ENCODE data around the gene KIRREL3.

KIRREL3 gene

DNA sequence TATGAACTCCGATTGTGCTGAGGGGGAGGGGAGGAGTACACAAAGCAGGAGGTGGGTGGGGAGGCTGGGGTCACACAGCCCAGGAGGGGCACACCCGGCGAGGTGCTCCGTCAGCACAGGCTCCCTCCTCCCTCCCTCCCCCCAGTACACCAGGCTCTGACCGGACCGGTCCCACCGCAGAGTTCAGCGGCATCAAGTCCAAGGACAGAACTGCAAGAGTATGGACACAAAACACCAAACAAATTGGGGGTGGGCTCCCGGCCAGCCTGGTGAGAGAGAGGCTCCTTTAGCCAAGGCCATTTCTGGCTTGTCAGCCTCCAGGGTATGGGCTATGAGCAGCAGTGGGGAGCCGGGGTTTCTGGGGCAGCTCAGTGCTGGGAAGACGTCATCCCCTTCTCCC is 576.8 kb downstream of the KIRREL3 start:
- Histone ChIP-seq H3K79me2 (ENCODE audit: low read length) (no peaks in the 10 kb centered on the region), H3K36me3 (replicated peaks; ENCODE audit: low read depth, low read length) (no peaks in the 10 kb centered on the region), H3K27ac (ENCODE audit: low read length) (no peak overlapping the region), H3K27me3 (ENCODE audit: low read depth, low read length) (peaks cover 22% of the 10 kb centered on the region), H2AFZ (ENCODE audit: low read depth, low read length) (no peak overlapping the region), H4K20me1 (ENCODE audit: insufficient read depth, low read length) (peaks cover 33% of the 10 kb centered on the region; the same call in 1 of the 2 replicates), H3K9me3 (ENCODE audit: insufficient read depth, low read length) (no peaks in the 10 kb centered on the region), H3K4me1 (ENCODE audit: low read length) (peaks cover 14% of the 10 kb centered on the region), H3K9ac (ENCODE audit: low read length) (no peak overlapping the region), H3K4me2 (ENCODE audit: low read length) (no peak overlapping the region), H3K4me3 (ENCODE audit: low read length) (no peak overlapping the region)
- TF ChIP-seq, protein P1, sequence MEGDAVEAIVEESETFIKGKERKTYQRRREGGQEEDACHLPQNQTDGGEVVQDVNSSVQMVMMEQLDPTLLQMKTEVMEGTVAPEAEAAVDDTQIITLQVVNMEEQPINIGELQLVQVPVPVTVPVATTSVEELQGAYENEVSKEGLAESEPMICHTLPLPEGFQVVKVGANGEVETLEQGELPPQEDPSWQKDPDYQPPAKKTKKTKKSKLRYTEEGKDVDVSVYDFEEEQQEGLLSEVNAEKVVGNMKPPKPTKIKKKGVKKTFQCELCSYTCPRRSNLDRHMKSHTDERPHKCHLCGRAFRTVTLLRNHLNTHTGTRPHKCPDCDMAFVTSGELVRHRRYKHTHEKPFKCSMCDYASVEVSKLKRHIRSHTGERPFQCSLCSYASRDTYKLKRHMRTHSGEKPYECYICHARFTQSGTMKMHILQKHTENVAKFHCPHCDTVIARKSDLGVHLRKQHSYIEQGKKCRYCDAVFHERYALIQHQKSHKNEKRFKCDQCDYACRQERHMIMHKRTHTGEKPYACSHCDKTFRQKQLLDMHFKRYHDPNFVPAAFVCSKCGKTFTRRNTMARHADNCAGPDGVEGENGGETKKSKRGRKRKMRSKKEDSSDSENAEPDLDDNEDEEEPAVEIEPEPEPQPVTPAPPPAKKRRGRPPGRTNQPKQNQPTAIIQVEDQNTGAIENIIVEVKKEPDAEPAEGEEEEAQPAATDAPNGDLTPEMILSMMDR (IDR thresholded peaks at IDR 0.05; ENCODE audit: low read depth, low read length) = no peak
- TF ChIP-seq EZH2phosphoT487 (IDR thresholded peaks at IDR 0.05; ENCODE audit: low read depth) = no peak

DNA sequence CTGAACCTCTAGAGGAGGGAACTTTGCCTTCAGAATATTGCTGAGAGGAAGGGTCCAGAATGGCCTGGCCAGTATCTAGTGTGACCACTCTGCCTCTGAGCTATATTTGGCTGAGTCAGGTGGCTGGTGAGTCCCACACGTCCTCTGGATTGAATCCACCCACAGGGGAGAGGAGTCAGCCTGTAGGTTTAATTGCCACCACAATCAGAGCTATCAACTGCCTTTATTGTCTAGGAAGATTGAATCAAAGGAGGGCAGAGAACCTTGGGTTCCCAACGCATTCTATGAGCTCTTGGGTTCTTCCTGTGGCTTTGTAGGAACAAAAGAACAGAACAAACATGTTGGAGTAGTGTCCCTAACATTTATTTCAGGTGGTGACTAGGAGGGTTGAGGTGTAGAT is 577.4 kb downstream of the KIRREL3 start:
- Histone ChIP-seq H3K9me3 (ENCODE audit: insufficient read depth, low read length) (no peaks in the 10 kb centered on the region), H3K27ac (ENCODE audit: low read length) (no peak overlapping the region), H2AFZ (ENCODE audit: low read depth, low read length) (no peak overlapping the region), H4K20me1 (ENCODE audit: insufficient read depth, low read length) (peaks cover 33% of the 10 kb centered on the region; the same call in 1 of the 2 replicates), H3K4me3 (ENCODE audit: low read length) (no peak overlapping the region), H3K4me2 (ENCODE audit: low read length) (no peak overlapping the region), H3K4me1 (ENCODE audit: low read length) (peaks cover 14% of the 10 kb centered on the region), H3K36me3 (replicated peaks; ENCODE audit: low read depth, low read length) (no peaks in the 10 kb centered on the region), H3K27me3 (ENCODE audit: low read depth, low read length) (peaks cover 28% of the 10 kb centered on the region), H3K79me2 (ENCODE audit: low read length) (no peaks in the 10 kb centered on the region), H3K9ac (ENCODE audit: low read length) (no peak overlapping the region)
- TF ChIP-seq, protein P1 (IDR thresholded peaks at IDR 0.05; ENCODE audit: low read depth, low read length) = no peak
- TF ChIP-seq EZH2phosphoT487 (IDR thresholded peaks at IDR 0.05; ENCODE audit: low read depth) = no peak

GRCh38 chr11:126422446-126422845 is 578.1 kb downstream of the KIRREL3 start:
- Histone ChIP-seq H3K9ac (ENCODE audit: low read length) (no peak overlapping the region), H2AFZ (ENCODE audit: low read depth, low read length) (no peak overlapping the region), H3K27ac (ENCODE audit: low read length) (no peak overlapping the region), H3K4me1 (ENCODE audit: low read length) (peaks cover 14% of the 10 kb centered on the region), H3K4me2 (ENCODE audit: low read length) (no peak overlapping the region), H3K36me3 (replicated peaks; ENCODE audit: low read depth, low read length) (no peaks in the 10 kb centered on the region), H4K20me1 (ENCODE audit: insufficient read depth, low read length) (peaks cover 33% of the 10 kb centered on the region; the same call in 1 of the 2 replicates), H3K9me3 (ENCODE audit: insufficient read depth, low read length) (no peaks in the 10 kb centered on the region), H3K4me3 (ENCODE audit: low read length) (no peak overlapping the region), H3K27me3 (ENCODE audit: low read depth, low read length) (peaks cover 29% of the 10 kb centered on the region), H3K79me2 (ENCODE audit: low read length) (no peaks in the 10 kb centered on the region)
- TF ChIP-seq, protein P1 (IDR thresholded peaks at IDR 0.05; ENCODE audit: low read depth, low read length) = no peak
- no peak for TF ChIP-seq EZH2phosphoT487 (IDR thresholded peaks at IDR 0.05; ENCODE audit: low read depth)

GRCh38 chr11:126421271-126421671 is 579.3 kb downstream of the KIRREL3 start:
- Histone ChIP-seq H3K4me2 (ENCODE audit: low read length) (no peak overlapping the region), H3K4me3 (ENCODE audit: low read length) (no peak overlapping the region), H4K20me1 (ENCODE audit: insufficient read depth, low read length) (peaks cover 33% of the 10 kb centered on the region), H3K27ac (ENCODE audit: low read length) (no peak overlapping the region), H3K9me3 (ENCODE audit: insufficient read depth, low read length) (no peaks in the 10 kb centered on the region), H3K4me1 (ENCODE audit: low read length) (peaks cover 14% of the 10 kb centered on the region), H3K36me3 (replicated peaks; ENCODE audit: low read depth, low read length) (no peaks in the 10 kb centered on the region), H3K9ac (ENCODE audit: low read length) (no peak overlapping the region), H2AFZ (ENCODE audit: low read depth, low read length) (no peak overlapping the region), H3K27me3 (ENCODE audit: low read depth, low read length) (peaks cover 29% of the 10 kb centered on the region), H3K79me2 (ENCODE audit: low read length) (no peaks in the 10 kb centered on the region)
- TF ChIP-seq EZH2phosphoT487 (IDR thresholded peaks at IDR 0.05; ENCODE audit: low read depth) = no peak
- TF ChIP-seq, protein P1 (IDR thresholded peaks at IDR 0.05; ENCODE audit: low read depth, low read length) = no peak
